ENCODE data around the gene ZNF408. TPM values are rescaled to one million over a fixed set of nuclear protein-coding genes. Genes with fewer than 3 reads are reported as not detected.

The ZNF408 gene
- total and polyA plus RNA-seq, 2 of the 13 experiments (the other 11 are each of a cell fraction or from before 2014, with no cell fraction given) = 11.2 to 12.5 TPM

DNA sequence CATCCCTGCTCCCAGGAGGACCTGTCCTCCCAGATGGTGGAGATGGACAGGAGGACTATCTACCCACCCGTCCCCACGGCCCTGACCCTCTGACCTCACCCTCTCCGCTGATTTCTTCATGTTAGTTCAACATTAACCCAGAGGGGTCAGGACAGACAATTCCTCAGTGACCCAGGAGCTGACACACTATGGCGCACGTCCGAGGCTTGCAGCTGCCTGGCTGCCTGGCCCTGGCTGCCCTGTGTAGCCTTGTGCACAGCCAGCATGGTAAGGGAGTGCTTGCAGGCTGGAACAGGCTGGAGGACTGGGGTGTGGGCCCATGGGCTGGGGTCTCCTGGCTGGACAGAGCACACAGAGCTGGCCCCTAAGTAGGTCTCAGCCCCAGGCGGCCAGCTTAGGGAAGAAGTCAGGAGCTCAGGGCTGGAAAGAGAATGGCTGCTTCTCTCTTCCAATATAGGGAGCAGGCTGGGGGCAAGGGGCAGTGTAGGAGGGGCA lies 18.3 kb downstream of the ZNF408 start, which contains the start of gene F2 (continued):
- TF ChIP-seq CHD4 (IDR thresholded peaks at IDR 0.05; ENCODE audit: borderline replicate concordance, low read length) = no peak; the same call in 1 of the 2 replicates
- TF ChIP-seq SMAD9 (CRISPR knock-in tag; IDR thresholded peaks at IDR 0.05) = no peak
- TF ChIP-seq EZH2 (conservative IDR thresholded peaks at IDR 0.05; ENCODE audit: low read depth, low read length) = no peak
- no peak for TF ChIP-seq JDP2 (CRISPR knock-in tag; IDR thresholded peaks at IDR 0.05; ENCODE audit: borderline replicate concordance)
- peak; percentile 67; the same call in 1 of the 2 replicates for TF ChIP-seq DPF2 (CRISPR knock-in tag; IDR thresholded peaks at IDR 0.05; ENCODE audit: borderline replicate concordance, low read depth)
- no peak for TF ChIP-seq ATM (IDR thresholded peaks at IDR 0.05; ENCODE audit: borderline replicate concordance)
- TF ChIP-seq, protein P1, sequence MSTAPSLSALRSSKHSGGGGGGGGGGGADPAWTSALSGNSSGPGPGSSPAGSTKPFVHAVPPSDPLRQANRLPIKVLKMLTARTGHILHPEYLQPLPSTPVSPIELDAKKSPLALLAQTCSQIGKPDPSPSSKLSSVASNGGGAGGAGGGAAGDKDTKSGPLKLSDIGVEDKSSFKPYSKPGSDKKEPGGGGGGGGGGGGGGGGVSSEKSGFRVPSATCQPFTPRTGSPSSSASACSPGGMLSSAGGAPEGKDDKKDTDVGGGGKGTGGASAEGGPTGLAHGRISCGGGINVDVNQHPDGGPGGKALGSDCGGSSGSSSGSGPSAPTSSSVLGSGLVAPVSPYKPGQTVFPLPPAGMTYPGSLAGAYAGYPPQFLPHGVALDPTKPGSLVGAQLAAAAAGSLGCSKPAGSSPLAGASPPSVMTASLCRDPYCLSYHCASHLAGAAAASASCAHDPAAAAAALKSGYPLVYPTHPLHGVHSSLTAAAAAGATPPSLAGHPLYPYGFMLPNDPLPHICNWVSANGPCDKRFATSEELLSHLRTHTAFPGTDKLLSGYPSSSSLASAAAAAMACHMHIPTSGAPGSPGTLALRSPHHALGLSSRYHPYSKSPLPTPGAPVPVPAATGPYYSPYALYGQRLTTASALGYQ (CRISPR knock-in tag; IDR thresholded peaks at IDR 0.05) = peak; percentile 84
- TF ChIP-seq TBL1XR1 (IDR thresholded peaks at IDR 0.05; ENCODE audit: borderline replicate concordance, low read length, partially characterized antibody) = no peak
- TF ChIP-seq ZNF276 (CRISPR knock-in tag; IDR thresholded peaks at IDR 0.05; ENCODE audit: low read depth) = no peak
- TF ChIP-seq ZSCAN20 (CRISPR knock-in tag; IDR thresholded peaks at IDR 0.05; ENCODE audit: borderline replicate concordance) = no peak
- TF ChIP-seq ZFP36L1 (CRISPR knock-in tag; IDR thresholded peaks at IDR 0.05) = 0 out of 2 replicates have a peak, but pooled peaks have one; percentile 25
- TF ChIP-seq MLXIP (CRISPR knock-in tag; IDR thresholded peaks at IDR 0.05; ENCODE audit: borderline replicate concordance) = 0 out of 2 replicates have a peak, but pooled peaks have one; percentile 28
- 0 out of 2 replicates have a peak, but pooled peaks have one; percentile 32 for TF ChIP-seq ZNF224 (CRISPR knock-in tag; IDR thresholded peaks at IDR 0.05)
- peak; percentile 68; the same call in 1 of the 2 replicates for TF ChIP-seq ZNF354B (CRISPR knock-in tag; IDR thresholded peaks at IDR 0.05)
- no peak for TF ChIP-seq NFKB2 (CRISPR knock-in tag; IDR thresholded peaks at IDR 0.05; ENCODE audit: borderline replicate concordance)
- no peak for TF ChIP-seq SMARCE1 (IDR thresholded peaks at IDR 0.05; ENCODE audit: borderline replicate concordance)
- TF ChIP-seq, protein P2, sequence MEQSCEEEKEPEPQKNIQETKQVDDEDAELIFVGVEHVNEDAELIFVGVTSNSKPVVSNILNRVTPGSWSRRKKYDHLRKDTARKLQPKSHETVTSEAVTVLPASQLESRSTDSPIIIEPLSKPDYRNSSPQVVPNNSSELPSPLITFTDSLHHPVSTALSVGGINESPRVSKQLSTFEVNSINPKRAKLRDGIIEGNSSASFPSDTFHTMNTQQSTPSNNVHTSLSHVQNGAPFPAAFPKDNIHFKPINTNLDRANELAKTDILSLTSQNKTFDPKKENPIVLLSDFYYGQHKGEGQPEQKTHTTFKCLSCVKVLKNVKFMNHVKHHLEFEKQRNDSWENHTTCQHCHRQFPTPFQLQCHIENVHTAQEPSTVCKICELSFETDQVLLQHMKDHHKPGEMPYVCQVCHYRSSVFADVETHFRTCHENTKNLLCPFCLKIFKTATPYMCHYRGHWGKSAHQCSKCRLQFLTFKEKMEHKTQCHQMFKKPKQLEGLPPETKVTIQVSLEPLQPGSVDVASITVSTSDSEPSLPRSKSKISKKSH (CRISPR knock-in tag; IDR thresholded peaks at IDR 0.05; ENCODE audit: borderline replicate concordance) = peak; percentile 21; the same call in 1 of the 2 replicates
- no peak for TF ChIP-seq SCMH1 (CRISPR knock-in tag; IDR thresholded peaks at IDR 0.05; ENCODE audit: borderline replicate concordance)
- TF ChIP-seq ZNF75D (CRISPR knock-in tag; IDR thresholded peaks at IDR 0.05; ENCODE audit: borderline replicate concordance) = no peak
- TF ChIP-seq HOXA3 (CRISPR knock-in tag; IDR thresholded peaks at IDR 0.05) = peak; percentile 80
- no peak for TF ChIP-seq MAFG (CRISPR knock-in tag; IDR thresholded peaks at IDR 0.05)
- peak; percentile 88 for TF ChIP-seq FOXA3 (CRISPR knock-in tag; IDR thresholded peaks at IDR 0.05)
